SK-N-SH treated with all-trans-retinoic acid at 6 μM for 48 hours (cell line): ENCODE results near the gene ZNF783.

ENCODE experiments used
- ATAC-seq: fragments of 200-7000 bp; cut with Tn5 transposase; 3 replicates; pipeline ENCODE4 v1.9.1; 2020; ENCODE audit warnings: mild to moderate bottlenecking, moderate library complexity
- ARNTL ChIP-seq: fragments of 450-650 bp; formaldehyde crosslinking; IDR thresholded peaks from 2 replicates; pipeline ENCODE4 v1.5.0; 2020; ENCODE audit warnings: low read depth, mild to moderate bottlenecking, moderate library complexity, borderline replicate concordance
- CSRNP3 ChIP-seq: fragments of 250-450 bp; sonication (Bioruptor Pico); IDR thresholded peaks from 2 replicates; pipeline ENCODE4 v1.5.1; 2021; ENCODE audit warnings: mild to moderate bottlenecking, moderate library complexity
- ESRRG ChIP-seq: fragments of 250-450 bp; sonication (Bioruptor Pico); IDR thresholded peaks from 2 replicates; pipeline ENCODE4 v1.6.1; 2021; ENCODE audit warnings: mild to moderate bottlenecking
- OSR1 ChIP-seq: fragments of 250-450 bp; sonication (Bioruptor Pico); IDR thresholded peaks from 2 replicates; pipeline ENCODE4 v1.8.0; 2022; ENCODE audit warnings: moderate library complexity, mild to moderate bottlenecking, inconsistent platforms
- RARB ChIP-seq: fragments of 250-450 bp; sonication (Bioruptor Pico); IDR thresholded peaks from 2 replicates; pipeline ENCODE4 v1.8.0; 2021; ENCODE audit warnings: mild to moderate bottlenecking, moderate library complexity
- SNAI2 ChIP-seq: fragments of 250-450 bp; sonication (Bioruptor Pico); IDR thresholded peaks from 2 replicates; pipeline ENCODE4 v1.5.0; 2020; ENCODE audit warnings: mild to moderate bottlenecking, moderate library complexity
- TCF4 ChIP-seq: fragments of 250-450 bp; sonication (Bioruptor Pico); IDR thresholded peaks from 2 replicates; pipeline ENCODE4 v1.8.0; 2021; ENCODE audit warnings: mild to moderate bottlenecking, moderate library complexity, borderline replicate concordance
- ZFP3 ChIP-seq: fragments of 250-450 bp; sonication (Bioruptor Pico); IDR thresholded peaks from 2 replicates; pipeline ENCODE4 v1.5.0; 2020; ENCODE audit warnings: mild to moderate bottlenecking, moderate library complexity
- ZNF565 ChIP-seq: fragments of 450-650 bp; formaldehyde crosslinking; conservative IDR thresholded peaks from 2 replicates; pipeline ENCODE4 v1.5.0; 2020; ENCODE audit warnings: low read depth, mild to moderate bottlenecking, moderate library complexity
- ZNF70 ChIP-seq: fragments of 450-650 bp; formaldehyde crosslinking; IDR thresholded peaks from 2 replicates; pipeline ENCODE4 v1.5.0; 2020; ENCODE audit warnings: mild to moderate bottlenecking, moderate library complexity
- ZNF8 ChIP-seq: fragments of 450-650 bp; formaldehyde crosslinking; IDR thresholded peaks from 2 replicates; pipeline ENCODE4 v1.5.0; 2020; ENCODE audit warnings: mild to moderate bottlenecking, moderate library complexity
- TF ChIP-seq, protein P1 (sequence below): fragments of 250-450 bp; sonication (Bioruptor Pico); IDR thresholded peaks from 2 replicates; pipeline ENCODE4 v1.5.1; 2020; ENCODE audit warnings: low read depth, mild to moderate bottlenecking, moderate library complexity
- TF ChIP-seq, protein P2 (sequence below): fragments of 250-450 bp; sonication (Bioruptor Pico); IDR thresholded peaks from 2 replicates; pipeline ENCODE4 v1.5.0; 2020; ENCODE audit warnings: mild to moderate bottlenecking, moderate library complexity
- TF ChIP-seq, protein P3 (sequence below): fragments of 250-450 bp; sonication (Bioruptor Pico); IDR thresholded peaks from 2 replicates; pipeline ENCODE4 v1.8.0; 2021; ENCODE audit warnings: low read depth, mild to moderate bottlenecking, moderate library complexity, borderline replicate concordance

Gene ZNF783

GRCh38 chr7:149302865-149303264, 40.9 kb downstream of the ZNF783 start:
- no peak for ATAC-seq

DNA sequence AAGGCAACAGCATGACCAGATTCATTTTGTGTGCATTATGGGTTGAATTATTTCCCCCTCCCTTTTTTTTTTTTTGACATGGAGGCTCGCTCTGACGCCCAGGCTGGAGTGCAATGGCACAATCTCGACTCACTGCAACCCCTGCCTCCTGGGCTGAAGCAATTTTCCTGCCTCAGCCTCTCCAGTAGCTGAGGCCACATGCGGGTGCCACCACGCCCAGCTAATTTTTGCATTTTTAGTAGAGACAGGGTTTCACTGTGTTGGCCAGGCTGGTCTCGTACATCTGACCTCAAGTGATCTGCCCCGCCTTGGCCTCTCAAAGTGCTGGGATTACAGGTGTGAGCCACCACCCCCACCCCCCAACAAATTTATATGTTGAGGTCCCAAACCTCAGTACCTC, 42.0 kb downstream of the ZNF783 start:
- ATAC-seq = no peak
- TF ChIP-seq ESRRG (CRISPR knock-in tag) (no peak), OSR1 (CRISPR knock-in tag) (no peak), ZNF8 (no peak), ZFP3 (CRISPR knock-in tag) (no peak), ZNF70 (CRISPR knock-in tag) (no peak)
- TF ChIP-seq, protein P1, sequence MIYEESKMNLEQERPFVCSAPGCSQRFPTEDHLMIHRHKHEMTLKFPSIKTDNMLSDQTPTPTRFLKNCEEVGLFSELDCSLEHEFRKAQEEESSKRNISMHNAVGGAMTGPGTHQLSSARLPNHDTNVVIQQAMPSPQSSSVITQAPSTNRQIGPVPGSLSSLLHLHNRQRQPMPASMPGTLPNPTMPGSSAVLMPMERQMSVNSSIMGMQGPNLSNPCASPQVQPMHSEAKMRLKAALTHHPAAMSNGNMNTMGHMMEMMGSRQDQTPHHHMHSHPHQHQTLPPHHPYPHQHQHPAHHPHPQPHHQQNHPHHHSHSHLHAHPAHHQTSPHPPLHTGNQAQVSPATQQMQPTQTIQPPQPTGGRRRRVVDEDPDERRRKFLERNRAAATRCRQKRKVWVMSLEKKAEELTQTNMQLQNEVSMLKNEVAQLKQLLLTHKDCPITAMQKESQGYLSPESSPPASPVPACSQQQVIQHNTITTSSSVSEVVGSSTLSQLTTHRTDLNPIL (CRISPR knock-in tag) = no peak

More at GRCh38 chr7:149302865-149303264, 40.9 kb downstream of the ZNF783 start:
- no peak for TF ChIP-seq SNAI2 (CRISPR knock-in tag)
- TF ChIP-seq TCF4 = no peak
- no peak for TF ChIP-seq CSRNP3 (CRISPR knock-in tag)
- TF ChIP-seq RARB (CRISPR knock-in tag) = no peak
- no peak for TF ChIP-seq ARNTL
- TF ChIP-seq ZFP3 (CRISPR knock-in tag) = no peak
- no peak for TF ChIP-seq ZNF565 (CRISPR knock-in tag)
- TF ChIP-seq, protein P2, sequence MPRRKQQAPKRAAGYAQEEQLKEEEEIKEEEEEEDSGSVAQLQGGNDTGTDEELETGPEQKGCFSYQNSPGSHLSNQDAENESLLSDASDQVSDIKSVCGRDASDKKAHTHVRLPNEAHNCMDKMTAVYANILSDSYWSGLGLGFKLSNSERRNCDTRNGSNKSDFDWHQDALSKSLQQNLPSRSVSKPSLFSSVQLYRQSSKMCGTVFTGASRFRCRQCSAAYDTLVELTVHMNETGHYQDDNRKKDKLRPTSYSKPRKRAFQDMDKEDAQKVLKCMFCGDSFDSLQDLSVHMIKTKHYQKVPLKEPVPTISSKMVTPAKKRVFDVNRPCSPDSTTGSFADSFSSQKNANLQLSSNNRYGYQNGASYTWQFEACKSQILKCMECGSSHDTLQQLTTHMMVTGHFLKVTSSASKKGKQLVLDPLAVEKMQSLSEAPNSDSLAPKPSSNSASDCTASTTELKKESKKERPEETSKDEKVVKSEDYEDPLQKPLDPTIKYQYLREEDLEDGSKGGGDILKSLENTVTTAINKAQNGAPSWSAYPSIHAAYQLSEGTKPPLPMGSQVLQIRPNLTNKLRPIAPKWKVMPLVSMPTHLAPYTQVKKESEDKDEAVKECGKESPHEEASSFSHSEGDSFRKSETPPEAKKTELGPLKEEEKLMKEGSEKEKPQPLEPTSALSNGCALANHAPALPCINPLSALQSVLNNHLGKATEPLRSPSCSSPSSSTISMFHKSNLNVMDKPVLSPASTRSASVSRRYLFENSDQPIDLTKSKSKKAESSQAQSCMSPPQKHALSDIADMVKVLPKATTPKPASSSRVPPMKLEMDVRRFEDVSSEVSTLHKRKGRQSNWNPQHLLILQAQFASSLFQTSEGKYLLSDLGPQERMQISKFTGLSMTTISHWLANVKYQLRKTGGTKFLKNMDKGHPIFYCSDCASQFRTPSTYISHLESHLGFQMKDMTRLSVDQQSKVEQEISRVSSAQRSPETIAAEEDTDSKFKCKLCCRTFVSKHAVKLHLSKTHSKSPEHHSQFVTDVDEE = no peak
- TF ChIP-seq, protein P1 (CRISPR knock-in tag) = no peak

DNA sequence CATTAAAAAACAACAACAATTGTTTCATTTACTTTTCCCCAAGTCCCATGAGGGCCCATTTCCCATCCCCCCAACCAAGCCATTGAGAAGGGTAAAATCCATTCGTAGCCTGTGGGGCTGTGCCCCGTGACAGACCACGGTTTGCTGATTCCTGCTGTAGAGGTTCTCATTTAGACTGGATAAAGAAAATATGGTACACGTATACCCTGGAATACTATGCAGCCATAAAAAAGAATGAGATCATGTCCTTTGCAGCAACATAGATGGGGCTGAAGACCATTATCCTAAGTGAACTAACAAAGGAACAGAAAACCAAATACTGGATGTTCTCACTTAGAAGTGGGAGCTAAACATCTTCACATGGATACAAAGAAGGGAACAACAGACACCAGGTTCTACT, 44.9 kb downstream of the ZNF783 start:
- TF ChIP-seq, protein P2 = no peak
- TF ChIP-seq ZNF70 (CRISPR knock-in tag) (no peak), SNAI2 (CRISPR knock-in tag) (no peak), ARNTL (no peak), CSRNP3 (CRISPR knock-in tag) (no peak)
- TF ChIP-seq, protein P3, sequence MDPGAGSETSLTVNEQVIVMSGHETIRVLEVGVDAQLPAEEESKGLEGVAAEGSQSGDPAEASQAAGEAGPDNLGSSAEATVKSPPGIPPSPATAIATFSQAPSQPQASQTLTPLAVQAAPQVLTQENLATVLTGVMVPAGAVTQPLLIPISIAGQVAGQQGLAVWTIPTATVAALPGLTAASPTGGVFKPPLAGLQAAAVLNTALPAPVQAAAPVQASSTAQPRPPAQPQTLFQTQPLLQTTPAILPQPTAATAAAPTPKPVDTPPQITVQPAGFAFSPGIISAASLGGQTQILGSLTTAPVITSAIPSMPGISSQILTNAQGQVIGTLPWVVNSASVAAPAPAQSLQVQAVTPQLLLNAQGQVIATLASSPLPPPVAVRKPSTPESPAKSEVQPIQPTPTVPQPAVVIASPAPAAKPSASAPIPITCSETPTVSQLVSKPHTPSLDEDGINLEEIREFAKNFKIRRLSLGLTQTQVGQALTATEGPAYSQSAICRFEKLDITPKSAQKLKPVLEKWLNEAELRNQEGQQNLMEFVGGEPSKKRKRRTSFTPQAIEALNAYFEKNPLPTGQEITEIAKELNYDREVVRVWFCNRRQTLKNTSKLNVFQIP (CRISPR knock-in tag) = no peak
- ATAC-seq = no peak
